Stimulated activated naive CD8-positive, alpha-beta T cell treated with anti-CD3 and anti-CD28 coated beads, Interleukin-15, Interleukin-2, amounts not matched to agents 100 ng/mL and 50 ng/mL, for 24 hours (primary cell): ENCODE data around the gene GLB1L.
"Not testable (repeated sequence)": the region's sequence is repeated elsewhere in the genome, so short reads cannot be mapped to it uniquely, and the experiment has no call there.

Experiments
- H3K27ac Mint-ChIP-seq: one replicate; pipeline ENCODE4 v1.8.0; 2021; ENCODE audit warnings: mild to moderate bottlenecking, mixed read lengths
- H3K27me3 Mint-ChIP-seq: one replicate; pipeline ENCODE4 v1.8.0; 2021; ENCODE audit warnings: mixed read lengths
- H3K36me3 Mint-ChIP-seq: one replicate; pipeline ENCODE4 v1.8.0; 2021; ENCODE audit warnings: low read depth, mixed read lengths
- H3K4me1 Mint-ChIP-seq: one replicate; pipeline ENCODE4 v1.8.0; 2021; ENCODE audit warnings: low read depth, mixed read lengths
- H3K4me3 Mint-ChIP-seq: one replicate; pipeline ENCODE4 v1.8.0; 2021; ENCODE audit warnings: mild to moderate bottlenecking, mixed read lengths
- H3K9me3 Mint-ChIP-seq: one replicate; pipeline ENCODE4 v1.8.0; 2021; ENCODE audit warnings: mixed read lengths

Gene GLB1L

DNA sequence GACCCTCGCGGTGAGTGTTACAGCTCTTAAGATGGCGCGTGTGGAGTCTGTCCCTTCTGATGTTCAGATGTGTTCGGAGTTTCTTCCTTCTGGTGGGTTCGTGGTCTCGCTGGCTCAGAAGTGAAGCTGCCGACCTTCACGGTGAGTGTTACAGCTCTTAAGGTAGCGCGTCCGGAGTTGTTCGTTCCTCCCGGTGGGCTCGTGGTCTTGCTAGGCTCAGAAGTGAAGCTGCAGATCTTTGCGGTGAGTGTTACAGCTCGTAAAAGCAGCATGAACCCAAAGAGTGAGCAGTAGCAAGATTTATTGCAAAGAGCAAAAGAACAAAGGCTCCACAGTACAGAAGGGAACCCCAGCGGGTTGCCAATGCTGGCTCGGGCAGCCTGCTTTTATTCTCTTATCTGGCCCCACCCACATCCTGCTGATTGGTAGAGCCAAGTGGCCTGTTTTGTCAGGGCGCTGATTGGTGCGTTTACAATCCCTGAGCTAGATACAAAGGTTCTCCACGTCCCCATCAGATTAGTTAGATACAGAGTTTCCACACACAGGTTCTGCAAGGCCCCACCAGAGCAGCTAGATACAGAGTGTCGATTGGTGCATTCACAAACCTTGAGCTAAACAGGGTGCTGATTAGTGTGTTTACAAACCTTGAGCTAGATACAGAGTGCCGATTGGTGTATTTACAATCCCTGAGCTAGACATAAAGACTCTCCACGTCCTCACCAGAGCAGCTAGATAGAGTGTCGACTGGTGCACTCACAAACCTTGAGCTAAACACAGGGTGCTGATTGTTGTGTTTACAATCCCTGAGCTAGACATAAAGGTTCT lies 44.5 kb downstream of the GLB1L start:
- not testable (repeated sequence) for H3K9me3 Mint-ChIP-seq, H3K27me3 Mint-ChIP-seq, H3K36me3 Mint-ChIP-seq
- Mint-ChIP-seq H3K4me1 (peaks cover 17% of the 10 kb centered on the region), H3K4me3 (peak overlapping the region; percentile 86), H3K27ac (peak overlapping the region; percentile 94)

DNA sequence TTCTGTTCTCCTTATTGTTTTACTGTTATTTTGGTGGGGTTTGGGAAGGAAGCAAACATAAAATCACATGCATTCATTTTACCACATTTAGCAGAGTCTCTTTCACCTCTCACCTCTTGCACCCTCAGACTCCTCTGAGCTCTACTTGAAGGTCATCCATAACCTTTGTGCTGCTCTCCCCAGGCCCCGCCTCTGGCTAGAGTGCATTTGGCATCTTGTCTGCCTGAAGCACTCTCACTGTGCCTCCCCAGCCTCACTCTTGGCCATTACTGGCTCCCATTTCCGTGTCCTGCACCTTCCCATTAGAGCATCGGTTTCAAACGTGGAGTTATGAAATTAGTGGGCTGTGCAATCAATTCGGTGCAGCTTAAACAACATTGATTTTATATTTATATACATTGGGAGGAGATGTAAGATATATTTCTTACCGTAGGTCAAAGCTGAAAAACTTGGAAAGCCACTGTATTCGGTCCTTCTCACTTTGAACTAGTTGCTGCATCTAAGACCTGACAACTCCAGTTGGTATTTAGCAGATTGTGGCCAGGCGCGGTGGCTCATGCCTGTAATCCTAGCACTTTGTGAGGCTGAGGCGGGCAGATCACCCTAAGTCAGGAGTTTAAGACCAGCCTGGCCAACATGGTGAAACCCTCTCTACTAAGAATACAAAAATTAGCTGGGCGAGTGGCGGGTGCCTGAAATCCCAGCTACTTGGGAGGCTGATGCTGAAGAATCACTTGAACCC lies 45.6 kb downstream of the GLB1L start:
- Mint-ChIP-seq H3K4me1 (peaks cover 17% of the 10 kb centered on the region), H3K27me3 (peaks cover 4% of the 10 kb centered on the region), H3K36me3 (peaks cover 4% of the 10 kb centered on the region), H3K4me3 (peak overlapping the region; percentile 67), H3K9me3 (no peaks in the 10 kb centered on the region), H3K27ac (peak overlapping the region; percentile 71)

DNA sequence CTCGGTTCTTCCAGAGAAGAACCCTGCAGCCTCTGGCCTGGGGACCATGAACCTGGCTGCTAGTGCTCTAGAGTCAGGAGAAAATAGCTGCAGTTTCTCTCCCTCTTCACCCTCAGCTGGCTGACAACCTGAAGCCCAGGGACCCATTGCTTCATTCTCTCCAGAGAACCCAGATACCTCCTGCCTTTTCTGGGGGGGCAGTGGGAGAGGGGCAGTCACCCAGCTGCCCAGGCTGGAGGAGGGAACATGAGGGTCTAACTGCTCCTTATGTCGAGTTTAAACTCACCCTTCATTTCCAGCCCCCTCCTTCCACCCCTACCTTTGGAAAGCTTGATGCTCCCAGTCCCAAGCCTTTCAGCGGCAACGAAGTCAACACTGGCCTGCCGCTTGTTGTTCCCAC lies 46.3 kb downstream of the GLB1L start:
- Mint-ChIP-seq H3K9me3 (no peaks in the 10 kb centered on the region), H3K27ac (peak overlapping the region; percentile 71), H3K36me3 (peaks cover 4% of the 10 kb centered on the region), H3K4me3 (peak overlapping the region; percentile 67), H3K27me3 (peaks cover 4% of the 10 kb centered on the region), H3K4me1 (peaks cover 17% of the 10 kb centered on the region)

DNA sequence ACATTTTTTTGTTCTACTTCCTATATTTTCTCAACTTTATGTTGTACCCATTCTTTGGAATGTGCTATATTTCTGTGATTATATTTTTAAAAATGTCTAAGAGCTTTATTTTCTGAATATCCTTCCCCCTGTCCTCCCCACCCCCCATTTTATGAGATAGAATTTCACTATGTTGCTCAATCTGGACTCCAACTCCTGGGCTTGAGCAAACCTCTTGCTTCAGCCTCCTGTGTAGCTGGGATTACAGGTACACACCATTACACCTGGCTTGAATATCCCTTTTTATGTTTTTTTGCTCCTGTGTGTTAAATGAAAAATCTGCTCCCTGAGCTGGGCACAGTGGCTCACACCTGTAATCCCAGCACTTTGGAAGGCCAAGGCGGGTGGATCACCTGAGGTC lies 47.9 kb downstream of the GLB1L start:
- Mint-ChIP-seq H3K4me1 (peaks cover 17% of the 10 kb centered on the region), H3K36me3 (peaks cover 4% of the 10 kb centered on the region), H3K27me3 (peaks cover 4% of the 10 kb centered on the region), H3K9me3 (no peaks in the 10 kb centered on the region), H3K4me3 (no peak overlapping the region), H3K27ac (no peak overlapping the region)

DNA sequence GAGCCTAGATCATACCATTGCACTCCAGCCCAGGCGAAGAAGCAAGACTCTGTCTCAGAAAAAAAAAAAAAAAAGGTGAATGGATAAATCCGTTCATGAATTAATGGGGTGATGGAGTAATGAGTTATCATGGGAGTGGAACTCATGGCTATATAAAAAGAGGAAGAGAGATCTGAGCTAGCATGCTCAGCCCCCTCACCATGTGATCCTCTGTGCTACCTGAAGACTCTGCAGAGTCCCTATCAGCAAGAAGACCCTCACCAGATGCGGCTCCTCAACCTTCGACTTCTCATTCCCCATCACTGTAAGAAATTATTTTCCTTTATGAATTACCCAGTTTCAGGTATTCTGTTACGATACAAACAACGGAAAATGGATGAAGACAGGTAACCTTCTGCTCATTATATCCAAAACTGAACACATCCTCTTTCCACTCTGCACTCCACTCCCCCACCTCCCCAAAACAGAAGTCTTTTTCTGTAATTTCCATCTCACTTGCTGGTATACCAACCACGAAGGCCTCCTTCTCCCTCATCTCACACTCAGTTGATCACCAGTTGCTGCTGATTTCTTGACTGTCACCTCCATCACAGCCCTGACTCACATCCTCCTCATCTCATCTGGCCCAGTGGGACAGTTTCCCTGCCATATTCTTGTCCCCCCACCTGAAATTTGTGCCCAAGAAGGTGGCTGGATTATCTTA lies 58.3 kb downstream of the GLB1L start:
- Mint-ChIP-seq H3K4me1 (peaks cover 24% of the 10 kb centered on the region), H3K27me3 (no peaks in the 10 kb centered on the region), H3K36me3 (peaks cover 35% of the 10 kb centered on the region), H3K4me3 (peak overlapping the region; percentile 7), H3K9me3 (no peaks in the 10 kb centered on the region), H3K27ac (peak overlapping the region; percentile 89)
